H1 (cell line): ENCODE measurements around the gene APP. TPM values are rescaled to one million over a fixed set of nuclear protein-coding genes. Genes with fewer than 3 reads are reported as not detected.

ENCODE experiments used
- CEBPB ChIP-seq: IDR thresholded peaks from 2 replicates; pipeline ENCODE4 v1.6.1; 2012; ENCODE audit warnings: low read depth, low read length
- CHD2 ChIP-seq: IDR thresholded peaks from 2 replicates; pipeline ENCODE4 v1.6.1; 2012; ENCODE audit warnings: low read length, improper control_type of control experiment
- EGR1 ChIP-seq: IDR thresholded peaks from 2 replicates; pipeline ENCODE4 v1.6.1; 2011; ENCODE audit warnings: low read depth, low read length, borderline replicate concordance
- GABPA ChIP-seq: IDR thresholded peaks from 2 replicates; pipeline ENCODE4 v1.6.1; 2011; ENCODE audit warnings: mild to moderate bottlenecking, low read length, moderate library complexity, borderline replicate concordance; ENCODE audit not compliant: insufficient read depth
- POLR2AphosphoS5 ChIP-seq: IDR thresholded peaks from 2 replicates; pipeline ENCODE4 v1.6.1; 2011; ENCODE audit warnings: low read depth, low read length
- RNF2 ChIP-seq: fragments of 200-900, 300-1000 bp; sonication (generic); IDR thresholded peaks from 2 replicates; pipeline ENCODE4 v1.7.1; 2016; ENCODE audit warnings: borderline replicate concordance, low read depth, mild to moderate bottlenecking, antibody characterized with exemption, low read length; ENCODE audit not compliant: poor library complexity, severe bottlenecking; ENCODE audit errors: missing control alignments
- TBP ChIP-seq: IDR thresholded peaks from 2 replicates; pipeline ENCODE4 v1.6.1; 2011; ENCODE audit warnings: low read depth, low read length, improper control_type of control experiment
- TEAD4 ChIP-seq: IDR thresholded peaks from 2 replicates; pipeline ENCODE4 v1.6.1; 2012; ENCODE audit warnings: low read depth, low read length, inconsistent platforms, mixed read lengths
- polyA plus RNA-seq, 7 experiments: library from polyadenylated mRNA; depleted of rRNA in 3 of 7; stranded (reverse) in 5 of 7; unstranded in 2 of 7; fragments of >200 nt in 5 of 7; fragments of 200-250 nt in 2 of 7; gene quantifications; 1 replicate in 5 of 7; 2 replicates in 1 of 7; 4 replicates in 1 of 7; pipeline versions ENCODE4 v1.2.1 to v1.2.3, GENCODE V29; 2011 to 2013; ENCODE audit warnings: missing spikeins in 2 of 7, mixed read lengths in 2 of 7
- total RNA-seq: library from RNA; stranded (reverse); fragmentation: NEBNext Ultra II Directional; extraction: Animal tissue kit (Norgen Biotek cat#: 25700); gene quantifications from 2 replicates; pipeline ENCODE4 v1.2.1, GENCODE V29; 2021
- TF ChIP-seq, protein P1 (sequence below): IDR thresholded peaks from 2 replicates; pipeline ENCODE4 v1.6.1; 2011; ENCODE audit warnings: low read length, improper control_type of control experiment

APP gene
- total and polyA plus RNA-seq, 2 of the 8 experiments (the other 6 are each of a cell fraction or from before 2014, with no cell fraction given) = 375 to 551 TPM

DNA sequence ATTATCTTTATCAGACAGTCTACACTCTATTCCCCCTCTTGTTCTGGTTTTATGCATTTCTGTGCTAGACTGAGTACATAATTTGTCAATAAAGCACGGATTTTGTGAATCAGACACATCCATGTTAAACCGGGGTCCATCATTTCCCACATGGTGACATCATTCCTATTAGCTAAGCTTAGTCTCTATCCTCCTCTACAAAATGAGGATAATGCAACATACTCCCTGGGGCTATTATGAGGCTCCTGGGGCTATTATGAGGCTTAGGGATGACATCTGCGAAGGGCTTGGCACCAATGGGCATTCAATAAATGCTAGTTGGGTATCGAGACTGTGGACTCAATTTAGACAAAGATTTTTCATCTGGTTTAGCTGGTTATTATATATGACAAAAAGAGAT is 25.1 kb upstream of the APP start (continued):
- TF ChIP-seq TEAD4 (no peak), GABPA (no peak), CEBPB (no peak), POLR2AphosphoS5 (no peak), CHD2 (no peak), EGR1 (no peak), TBP (no peak), RNF2 (no peak)
- TF ChIP-seq, protein P1, sequence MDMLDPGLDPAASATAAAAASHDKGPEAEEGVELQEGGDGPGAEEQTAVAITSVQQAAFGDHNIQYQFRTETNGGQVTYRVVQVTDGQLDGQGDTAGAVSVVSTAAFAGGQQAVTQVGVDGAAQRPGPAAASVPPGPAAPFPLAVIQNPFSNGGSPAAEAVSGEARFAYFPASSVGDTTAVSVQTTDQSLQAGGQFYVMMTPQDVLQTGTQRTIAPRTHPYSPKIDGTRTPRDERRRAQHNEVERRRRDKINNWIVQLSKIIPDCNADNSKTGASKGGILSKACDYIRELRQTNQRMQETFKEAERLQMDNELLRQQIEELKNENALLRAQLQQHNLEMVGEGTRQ = no peak
- TF ChIP-seq, all 59 proteins: peak for 0
